Measurements from ENCODE around the gene TTC7B.

TTC7B gene

GRCh38 chr14:90797919-90798318 is 18.3 kb downstream of the TTC7B start:
- H3K27ac ChIP-seq: peak overlapping the region; percentile 29; the same call in 1 of the 2 replicates
- TF ChIP-seq CTCF (conservative IDR thresholded peaks at IDR 0.05; ENCODE audit: low read depth): no peak
- DNase-seq (ENCODE audit: low spot score): no peak
- POLR2A ChIA-PET (ENCODE audit: low non-redundant PET): no interaction called here
- CTCF ChIA-PET: no interaction called here

DNA sequence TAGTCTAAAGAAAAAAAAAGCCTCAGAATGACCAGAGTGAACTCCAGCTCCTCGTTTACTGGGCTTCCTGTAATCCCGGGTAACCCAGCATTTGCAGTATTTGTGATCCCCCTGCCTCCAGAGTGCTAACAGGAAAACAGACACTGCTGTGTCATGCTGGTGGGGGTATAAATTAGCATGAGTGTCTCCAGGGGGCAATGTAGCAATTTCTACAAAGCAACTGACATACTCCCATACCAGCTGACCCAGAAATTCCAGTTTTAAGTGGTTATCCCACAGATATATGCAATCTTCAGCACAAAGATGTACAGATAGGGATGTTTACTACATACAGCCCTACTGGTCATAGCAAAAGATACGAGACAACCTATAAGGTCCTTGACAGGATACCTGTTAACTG is 18.8 kb downstream of the TTC7B start:
- no peak overlapping the region for H3K27ac ChIP-seq
- no peak for DNase-seq (ENCODE audit: low spot score)
- TF ChIP-seq CTCF (conservative IDR thresholded peaks at IDR 0.05; ENCODE audit: low read depth): no peak
- ChIA-PET POLR2A (ENCODE audit: low non-redundant PET) (no interaction called here), CTCF (interaction anchor here (0.7 kb wide), 1 partner anchor 135 kb away, joined by 3 read pairs; no protein-coding TSS in a partner anchor)

DNA sequence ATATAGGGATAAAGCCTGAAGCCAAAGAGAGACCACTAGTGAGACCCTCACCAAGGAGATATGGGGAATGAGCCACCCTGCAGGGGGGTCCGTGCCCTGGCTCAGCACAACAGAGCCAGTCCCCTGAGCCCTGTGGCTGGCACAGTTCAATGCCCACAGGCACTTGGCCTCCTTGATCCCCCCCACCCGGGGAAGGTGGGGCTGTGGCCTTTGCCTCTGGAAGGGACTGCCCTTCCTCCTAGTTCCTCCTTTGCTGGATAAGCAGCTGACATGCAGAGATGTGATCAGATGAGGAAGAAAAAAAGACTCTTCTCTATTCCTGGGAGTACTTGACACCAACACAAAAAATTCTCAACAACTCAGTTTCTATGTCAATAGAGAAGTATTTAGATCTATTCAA is 19.9 kb downstream of the TTC7B start:
- no peak for DNase-seq (ENCODE audit: low spot score)
- TF ChIP-seq CTCF (conservative IDR thresholded peaks at IDR 0.05; ENCODE audit: low read depth): no peak
- peak overlapping the region; percentile 45 for H3K27ac ChIP-seq
- POLR2A ChIA-PET (ENCODE audit: low non-redundant PET): no interaction called here
- CTCF ChIA-PET: interaction anchor here (0.6 kb wide), 1 partner anchor 37 kb away, joined by 3 read pairs; no protein-coding TSS in a partner anchor

DNA sequence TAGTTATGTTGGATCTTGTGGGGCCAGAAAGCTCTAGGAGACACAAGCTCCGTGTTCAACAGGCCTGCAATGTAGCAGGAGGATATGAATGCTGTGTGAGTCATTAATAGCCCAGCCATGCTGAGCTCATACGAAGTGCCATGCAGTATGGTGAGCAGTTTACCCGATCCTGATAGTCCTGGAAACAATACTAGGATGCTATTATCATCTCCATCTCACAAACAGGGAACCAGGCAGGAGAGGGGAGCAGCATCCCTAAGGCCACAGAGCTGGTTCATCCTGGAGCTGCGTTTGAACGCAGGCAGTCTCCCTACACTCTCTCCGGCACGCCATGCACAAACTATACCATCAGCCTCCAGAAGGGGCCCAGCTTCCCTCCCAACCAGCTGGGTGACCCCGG is 20.5 kb downstream of the TTC7B start:
- POLR2A ChIA-PET (ENCODE audit: low non-redundant PET): no interaction called here
- no peak for TF ChIP-seq CTCF (conservative IDR thresholded peaks at IDR 0.05; ENCODE audit: low read depth)
- CTCF ChIA-PET: interaction anchor here (0.5 to 0.6 kb wide), 2 partner anchors 38 to 421 kb away, joined by 3 read pairs; no protein-coding TSS in a partner anchor
- DNase-seq (ENCODE audit: low spot score): peak; percentile 67
- peak overlapping the region; percentile 45 for H3K27ac ChIP-seq

DNA sequence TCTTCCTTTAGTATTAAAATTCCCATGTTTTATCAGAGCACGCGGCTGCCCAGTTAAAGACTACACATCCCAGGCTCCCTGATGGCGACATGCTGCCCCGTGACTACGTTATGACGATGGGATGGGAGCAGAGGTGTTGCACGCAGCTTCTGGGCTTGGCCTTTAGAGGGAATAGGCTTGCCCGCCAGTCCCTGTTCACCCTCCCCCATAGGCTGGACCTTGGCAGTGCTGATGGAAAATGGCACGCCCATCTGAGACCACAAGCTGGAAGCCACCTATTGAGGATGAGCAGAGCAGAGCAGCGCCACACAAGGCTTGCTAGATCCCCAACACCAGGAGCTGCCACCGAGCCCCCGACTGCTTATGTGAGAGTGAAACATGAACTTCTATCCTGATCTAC is 24.7 kb downstream of the TTC7B start:
- ChIA-PET POLR2A (ENCODE audit: low non-redundant PET) (no interaction called here), CTCF (no interaction called here)
- no peak for TF ChIP-seq CTCF (conservative IDR thresholded peaks at IDR 0.05; ENCODE audit: low read depth)
- H3K27ac ChIP-seq: no peak overlapping the region
- no peak for DNase-seq (ENCODE audit: low spot score)

DNA sequence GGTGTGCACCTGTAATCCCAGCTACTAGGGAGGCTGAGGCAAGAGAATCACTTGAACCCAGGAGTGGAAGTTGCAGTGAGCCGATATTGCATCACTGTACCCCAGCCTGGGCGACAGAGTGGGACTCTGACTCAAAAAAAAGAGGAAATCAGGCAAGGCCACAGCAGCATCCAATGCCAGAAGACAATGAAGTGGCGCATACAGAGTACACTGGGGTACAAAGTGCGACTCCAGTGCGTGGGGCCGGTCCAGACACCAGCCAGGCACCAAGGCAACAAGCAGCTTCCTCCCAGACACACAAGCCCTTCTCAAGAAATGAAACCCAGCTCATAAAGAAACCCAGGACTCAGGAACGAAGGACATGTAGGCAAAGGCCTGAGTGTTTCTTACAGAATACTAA is 28.2 kb downstream of the TTC7B start:
- POLR2A ChIA-PET (ENCODE audit: low non-redundant PET): no interaction called here
- H3K27ac ChIP-seq: no peak overlapping the region

More for the DNA sequence above, 28.2 kb downstream of the TTC7B start:
- no peak for DNase-seq (ENCODE audit: low spot score)
- CTCF ChIA-PET: interaction anchor here (0.5 to 0.7 kb wide), 3 partner anchors 14 to 512 kb away, joined by 3 read pairs; no protein-coding TSS in a partner anchor
- no peak for TF ChIP-seq CTCF (conservative IDR thresholded peaks at IDR 0.05; ENCODE audit: low read depth)

Data from RWPE1 (cell line).